H1 (cell line): ENCODE results near the gene GLI1. TPM values are rescaled to one million over a fixed set of nuclear protein-coding genes. Genes with fewer than 3 reads are reported as not detected.

Source experiments
- CTCF ChIA-PET: fragments of 300-600 bp; sonication (Branson Sonifier 250); formaldehyde crosslinking; loops from one replicate; lab custom pipeline; 2021; ENCODE audit not compliant: partially characterized antibody; lab: Charles Lee
- POLR2A ChIA-PET: fragments of 300-600 bp; sonication (Branson Sonifier 250); formaldehyde crosslinking; loops from one replicate; lab custom pipeline; 2021; ENCODE audit warnings: inconsistent platforms; ENCODE audit not compliant: partially characterized antibody; lab: Charles Lee
- DNase-seq, 2 experiments: peaks; one replicate each; pipeline versions ENCODE4 v3.0.0 to v3.0.0-alpha.2; 2010 to 2022; ENCODE audit warnings: low spot score in 2 of 2, low read depth in 1 of 2, mixed read lengths in 1 of 2
- FAIRE-seq: peaks from 2 replicates; lab custom pipeline; 2011; peaks lifted over from hg19 to GRCh38; lab: Jason Lieb, UNC
- H2AFZ ChIP-seq: 2 replicates; pipeline ENCODE4 v1.8.1; 2012; ENCODE audit warnings: low read length, inconsistent platforms
- H2AK5ac ChIP-seq: 2 replicates; pipeline ENCODE4 v1.6.1; 2013; ENCODE audit warnings: low read depth, low read length
- H2BK120ac ChIP-seq: replicated peaks from 2 replicates; pipeline ENCODE3; 2013; ENCODE audit warnings: low read depth, low read length, inconsistent platforms
- H2BK12ac ChIP-seq: 2 replicates; pipeline ENCODE4 v1.6.1; 2013; ENCODE audit warnings: low read depth, low read length
- H2BK15ac ChIP-seq: 2 replicates; pipeline ENCODE4 v1.6.1; 2013; ENCODE audit warnings: low read length
- H2BK20ac ChIP-seq: 2 replicates; pipeline ENCODE4 v1.6.1; 2013; ENCODE audit warnings: low read length
- H2BK5ac ChIP-seq: 2 replicates; pipeline ENCODE4 v1.6.1; 2013; ENCODE audit warnings: low read depth, low read length
- H3K14ac ChIP-seq: 2 replicates; pipeline ENCODE4 v1.6.1; 2013; ENCODE audit warnings: inconsistent platforms; ENCODE audit not compliant: insufficient read length
- H3K18ac ChIP-seq: 2 replicates; pipeline ENCODE4 v1.6.1; 2013; ENCODE audit warnings: low read length; ENCODE audit errors: extremely low read depth
- H3K23ac ChIP-seq: 2 replicates; pipeline ENCODE4 v1.6.1; 2013; ENCODE audit warnings: inconsistent platforms; ENCODE audit not compliant: insufficient read length
- H3K23me2 ChIP-seq: 2 replicates; pipeline ENCODE4 v1.6.1; 2013; ENCODE audit warnings: low read depth, low read length
- H3K27ac ChIP-seq: 2 replicates; pipeline ENCODE4 v1.6.1; 2011; ENCODE audit warnings: low read depth, low read length, inconsistent platforms
- H3K27me3 ChIP-seq, 4 experiments: replicated peaks in 1 of 4; 1 replicate in 1 of 4; 2 replicates in 3 of 4; pipeline versions ENCODE4 v1.6.1 to v1.8.1; 2011 to 2013; ENCODE audit warnings: low read length in 3 of 4, mild to moderate bottlenecking in 3 of 4, inconsistent platforms in 2 of 4, mixed read lengths in 2 of 4, moderate library complexity in 1 of 4; ENCODE audit not compliant: control insufficient read depth in 3 of 4, insufficient read depth in 3 of 4; ENCODE audit errors: extremely low read depth in 1 of 4
- H3K36me3 ChIP-seq, 4 experiments: 2 replicates each; pipeline versions ENCODE4 v1.6.1 to v1.8.1; 2011 to 2013; ENCODE audit warnings: mild to moderate bottlenecking in 4 of 4, low read length in 3 of 4, moderate library complexity in 2 of 4, control low read depth in 1 of 4, inconsistent platforms in 1 of 4; ENCODE audit not compliant: insufficient read depth in 4 of 4, control insufficient read depth in 2 of 4
- H3K4ac ChIP-seq: replicated peaks from 2 replicates; pipeline ENCODE3; 2013; ENCODE audit warnings: low read length, low read depth, mixed read lengths, inconsistent platforms; ENCODE audit not compliant: insufficient read length
- H3K4me1 ChIP-seq, 4 experiments: replicated peaks in 1 of 4; 1 replicate in 1 of 4; 2 replicates in 3 of 4; pipeline versions ENCODE4 v1.6.1 to v1.8.1; 2011 to 2013; ENCODE audit warnings: low read length in 3 of 4, inconsistent platforms in 2 of 4, mixed read lengths in 1 of 4; ENCODE audit not compliant: insufficient read depth in 4 of 4, control insufficient read depth in 3 of 4
- H3K4me2 ChIP-seq, 2 experiments: 2 replicates each; pipeline versions ENCODE4 v1.6.1 to v1.8.1; 2011 to 2013; ENCODE audit warnings: low read depth in 2 of 2, low read length in 2 of 2, control low read depth in 1 of 2, inconsistent platforms in 1 of 2, mild to moderate bottlenecking in 1 of 2; ENCODE audit not compliant: insufficient read depth in 1 of 2
- H3K4me3 ChIP-seq, 4 experiments: fragments of 200-600, 300-600 bp in 1 of 4; sonication (generic), shearing (Covaris generic), sonication (Bioruptor Twin) in 1 of 4; 2 replicates each; pipeline versions ENCODE4 v1.5.1 to v1.8.1; 2011 to 2016; ENCODE audit warnings: low read length in 4 of 4, low read depth in 3 of 4, control low read depth in 2 of 4, inconsistent platforms in 2 of 4, mild to moderate bottlenecking in 2 of 4, mixed read lengths in 1 of 4, moderate library complexity in 1 of 4; ENCODE audit not compliant: insufficient read depth in 2 of 4; ENCODE audit errors: extremely low read depth in 1 of 4
- H3K56ac ChIP-seq: replicated peaks from 2 replicates; pipeline ENCODE3; 2013; ENCODE audit warnings: low read depth, mild to moderate bottlenecking, mixed read lengths, low read length, inconsistent platforms; ENCODE audit not compliant: insufficient read length
- H3K79me1 ChIP-seq: 2 replicates; pipeline ENCODE4 v1.6.1; 2013; ENCODE audit warnings: low read depth, low read length, control low read depth
- H3K79me2 ChIP-seq, 2 experiments: 2 replicates each; pipeline versions ENCODE4 v1.6.1 to v1.8.1; 2012 to 2013; ENCODE audit warnings: low read length in 2 of 2, mild to moderate bottlenecking in 2 of 2, inconsistent platforms in 1 of 2; ENCODE audit not compliant: insufficient read depth in 2 of 2, control insufficient read depth in 1 of 2
- H3K9ac ChIP-seq, 4 experiments: replicated peaks in 1 of 4; 1 replicate in 1 of 4; 2 replicates in 3 of 4; pipeline versions ENCODE4 v1.6.1 to v1.8.1; 2011 to 2013; ENCODE audit warnings: low read depth in 3 of 4, low read length in 3 of 4, control low read depth in 2 of 4, mild to moderate bottlenecking in 2 of 4, moderate library complexity in 2 of 4, inconsistent platforms in 1 of 4; ENCODE audit errors: extremely low read depth in 1 of 4
- H3K9me3 ChIP-seq, 2 experiments: 2 replicates each; pipeline versions ENCODE4 v1.6.1 to v1.8.1; 2012 to 2013; ENCODE audit warnings: mild to moderate bottlenecking in 2 of 2, moderate library complexity in 2 of 2, control low read depth in 1 of 2, inconsistent platforms in 1 of 2, low read depth in 1 of 2, low read length in 1 of 2, mixed read lengths in 1 of 2; ENCODE audit not compliant: insufficient read depth in 2 of 2
- H4K20me1 ChIP-seq, 2 experiments: replicated peaks in 1 of 2; 2 replicates each; pipeline versions ENCODE3 to v1.8.1; 2011 to 2013; ENCODE audit warnings: inconsistent platforms in 2 of 2, low read length in 2 of 2, mild to moderate bottlenecking in 1 of 2; ENCODE audit not compliant: insufficient read depth in 2 of 2, control insufficient read depth in 1 of 2
- H4K5ac ChIP-seq: 2 replicates; pipeline ENCODE4 v1.6.1; 2013; ENCODE audit warnings: low read length, low read depth, mixed read lengths, inconsistent platforms; ENCODE audit not compliant: insufficient read length
- H4K8ac ChIP-seq: 2 replicates; pipeline ENCODE4 v1.8.0; 2013; ENCODE audit warnings: mild to moderate bottlenecking, moderate library complexity, low read length, inconsistent platforms; ENCODE audit not compliant: insufficient read depth; ENCODE audit errors: extremely low read depth
- H4K91ac ChIP-seq: replicated peaks from 2 replicates; pipeline ENCODE3; 2013; ENCODE audit warnings: low read length, mixed read lengths, inconsistent platforms; ENCODE audit not compliant: insufficient read length
- ASH2L ChIP-seq: fragments of 200-600, 300-600 bp; sonication (generic); IDR thresholded peaks from one replicate; pipeline ENCODE4 v1.7.1; 2017; ENCODE audit warnings: low read length
- BCL11A ChIP-seq, 2 experiments: IDR thresholded peaks; one replicate each; pipeline ENCODE4 v1.6.1; 2011; ENCODE audit warnings: low read depth in 2 of 2, low read length in 2 of 2, mild to moderate bottlenecking in 2 of 2
- CBX8 ChIP-seq: fragments of 300-800, 300-1000 bp; sonication (generic); IDR thresholded peaks from 2 replicates; pipeline ENCODE4 v1.7.1; 2016; ENCODE audit warnings: low read depth, low read length, borderline replicate concordance
- CEBPB ChIP-seq: IDR thresholded peaks from 2 replicates; pipeline ENCODE4 v1.6.1; 2012; ENCODE audit warnings: low read depth, low read length
- POLR2A ChIP-seq, 2 experiments: IDR thresholded peaks; 1 replicate in 1 of 2; 2 replicates in 1 of 2; pipeline ENCODE4 v1.6.1; 2011; ENCODE audit warnings: low read depth in 2 of 2, low read length in 2 of 2, mild to moderate bottlenecking in 2 of 2; ENCODE audit errors: control extremely low read depth in 1 of 2
- SAP30 ChIP-seq: fragments of 300-600 bp; sonication (generic); IDR thresholded peaks from 2 replicates; pipeline ENCODE4 v1.7.1; 2012; ENCODE audit warnings: low read length, moderate library complexity, mild to moderate bottlenecking, inconsistent platforms; ENCODE audit not compliant: insufficient read depth, insufficient replicate concordance
- SIRT6 ChIP-seq: IDR thresholded peaks from one replicate; pipeline ENCODE4 v1.7.1; 2012; ENCODE audit warnings: low read length, inconsistent platforms
- SRF ChIP-seq: IDR thresholded peaks from 2 replicates; pipeline ENCODE4 v1.6.1; 2011; ENCODE audit warnings: mild to moderate bottlenecking, low read depth, low read length, moderate library complexity
- SUZ12 ChIP-seq: fragments of 200-600 bp; sonication (generic); IDR thresholded peaks from 2 replicates; pipeline ENCODE4 v1.6.1; 2012; ENCODE audit warnings: mild to moderate bottlenecking, inconsistent platforms, low read length, moderate library complexity, mixed read lengths
- TAF1 ChIP-seq: IDR thresholded peaks from 2 replicates; pipeline ENCODE4 v1.6.1; 2011; ENCODE audit warnings: mild to moderate bottlenecking, low read depth, low read length
- TCF12 ChIP-seq: IDR thresholded peaks from 2 replicates; pipeline ENCODE4 v1.6.1; 2011; ENCODE audit warnings: low read depth, mild to moderate bottlenecking, low read length
- WGBS, 2 experiments: shearing (Covaris generic) in 1 of 2; methylation state at CpG; one replicate each; pipeline versions ENCODE4 v1.1.6 to v1.1.7; 2013 to 2015; ENCODE audit warnings: low lambda C conversion rate in 2 of 2, mixed read lengths in 2 of 2, inconsistent platforms in 1 of 2, low coverage in 1 of 2, missing lambda C conversion rate in 1 of 2; ENCODE audit not compliant: insufficient replicate concordance in 2 of 2, insufficient coverage in 1 of 2, insufficient read length in 1 of 2; ENCODE audit errors: extremely low coverage in 1 of 2, missing lambda C conversion rate in 1 of 2; 5-methylcytosine and 5-hydroxymethylcytosine counted together
- polyA plus RNA-seq, 7 experiments: library from polyadenylated mRNA; depleted of rRNA in 3 of 7; stranded (reverse) in 5 of 7; unstranded in 2 of 7; fragments of >200 nt in 5 of 7; fragments of 200-250 nt in 2 of 7; gene quantifications; 1 replicate in 5 of 7; 2 replicates in 1 of 7; 4 replicates in 1 of 7; pipeline versions ENCODE4 v1.2.1 to v1.2.3, GENCODE V29; 2011 to 2013; ENCODE audit warnings: missing spikeins in 2 of 7, mixed read lengths in 2 of 7
- total RNA-seq: library from RNA; stranded (reverse); fragmentation: NEBNext Ultra II Directional; extraction: Animal tissue kit (Norgen Biotek cat#: 25700); gene quantifications from 2 replicates; pipeline ENCODE4 v1.2.1, GENCODE V29; 2021

The GLI1 gene
- total and polyA plus RNA-seq, 2 of the 8 experiments (the other 6 are each of a cell fraction or from before 2014, with no cell fraction given) = 23.5 to 25.3 TPM

GRCh38 chr12:57489157-57489641 lies 29.6 kb downstream of the GLI1 start:
- Histone ChIP-seq H3K14ac (no peak overlapping the region), H4K8ac (no peak overlapping the region), H4K5ac (no peak overlapping the region), H4K20me1 (peaks cover 0 to 3% of the 10 kb centered on the region in 2 experiments), H3K23me2 (peaks cover 7% of the 10 kb centered on the region; the same call in 1 of the 2 replicates), H3K9ac (peak overlapping the region in 1 of 4 experiments; percentile 61; a peak in 3 of 7 replicates), H2BK120ac (no peak overlapping the region), H2BK5ac (peak overlapping the region; percentile 98; the same call in 1 of the 2 replicates), H3K23ac (no peak overlapping the region), H3K56ac (no peak overlapping the region), H2AK5ac (no peak overlapping the region), H3K4me2 (peak overlapping the region; percentile 66 to 74), H4K91ac (no peak overlapping the region), H3K79me1 (peaks cover 8% of the 10 kb centered on the region; the same call in 1 of the 2 replicates), H3K4me1 (peaks cover 0 to 7% (median 2%) of the 10 kb centered on the region in 4 experiments; a peak in 5 of 7 replicates), H3K18ac (no peak overlapping the region), H3K4ac (no peak overlapping the region), H3K27me3 (no peaks in the 10 kb centered on the region), H3K36me3 (peaks cover 22 to 46% (median 40%) of the 10 kb centered on the region in 4 experiments), H3K79me2 (peaks cover 14 to 28% of the 10 kb centered on the region in 2 experiments), H2AFZ (no peak overlapping the region), H3K27ac (no peak overlapping the region; the same call in 1 of the 2 replicates), H3K9me3 (no peaks in the 10 kb centered on the region; a peak in 1 of 4 replicates), H3K4me3 (peak overlapping the region; percentile 77 to 99 (median 94); a peak in 7 of 8 replicates), H2BK12ac (no peak overlapping the region), H2BK20ac (no peak overlapping the region)
- CTCF ChIA-PET = interaction anchor here (1.9 to 25.1 kb wide), 3 partner anchors 9 to 31 kb away, joined by 5 to 441 read pairs (median 34); partner anchors contain the start of genes GLI1 and INHBE
- WGBS, 2 experiments = 99% methylated on average over 5 of the region's 5 CpGs; no CpG with 5 or more reads in 1 of the 2 experiments
- no peak for FAIRE-seq
- POLR2A ChIA-PET = interaction anchor here (0.5 to 1.5 kb wide), 5 partner anchors 37 to 354 kb away, joined by 3 to 5 read pairs (median 4); no protein-coding TSS in a partner anchor
- no peak for TF ChIP-seq ASH2L
- no peak for TF ChIP-seq SAP30
- no peak for TF ChIP-seq BCL11A (IDR thresholded peaks at IDR 0.05; ENCODE audit: low read depth in 2 of 2, low read length in 2 of 2)
- TF ChIP-seq SRF = no peak
- no peak for TF ChIP-seq TAF1
- TF ChIP-seq SUZ12 = no peak
- no peak for TF ChIP-seq POLR2A (IDR thresholded peaks at IDR 0.05; ENCODE audit: control extremely low read depth in 1 of 2, low read depth in 2 of 2, low read length in 2 of 2)
- TF ChIP-seq CBX8 = no peak
- TF ChIP-seq TCF12 = no peak
- no peak for TF ChIP-seq CEBPB
- TF ChIP-seq SIRT6 = no peak
- TF ChIP-seq, all 59 proteins: peak for 0
- no peak overlapping the region for H2BK15ac ChIP-seq
- DNase-seq = no peak
